ENCODE measurements around the gene LRBA. TPM values are rescaled to one million over a fixed set of nuclear protein-coding genes. Genes with fewer than 3 reads are reported as not detected.

LRBA gene
- total and polyA plus RNA-seq, 4 donors: 8.2 to 69.8 (median 32.8) TPM

- no peak for TF ChIP-seq HNF4A (conservative IDR thresholded peaks at IDR 0.05)
- TF ChIP-seq, protein P1, sequence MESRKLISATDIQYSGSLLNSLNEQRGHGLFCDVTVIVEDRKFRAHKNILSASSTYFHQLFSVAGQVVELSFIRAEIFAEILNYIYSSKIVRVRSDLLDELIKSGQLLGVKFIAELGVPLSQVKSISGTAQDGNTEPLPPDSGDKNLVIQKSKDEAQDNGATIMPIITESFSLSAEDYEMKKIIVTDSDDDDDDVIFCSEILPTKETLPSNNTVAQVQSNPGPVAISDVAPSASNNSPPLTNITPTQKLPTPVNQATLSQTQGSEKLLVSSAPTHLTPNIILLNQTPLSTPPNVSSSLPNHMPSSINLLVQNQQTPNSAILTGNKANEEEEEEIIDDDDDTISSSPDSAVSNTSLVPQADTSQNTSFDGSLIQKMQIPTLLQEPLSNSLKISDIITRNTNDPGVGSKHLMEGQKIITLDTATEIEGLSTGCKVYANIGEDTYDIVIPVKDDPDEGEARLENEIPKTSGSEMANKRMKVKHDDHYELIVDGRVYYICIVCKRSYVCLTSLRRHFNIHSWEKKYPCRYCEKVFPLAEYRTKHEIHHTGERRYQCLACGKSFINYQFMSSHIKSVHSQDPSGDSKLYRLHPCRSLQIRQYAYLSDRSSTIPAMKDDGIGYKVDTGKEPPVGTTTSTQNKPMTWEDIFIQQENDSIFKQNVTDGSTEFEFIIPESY (IDR thresholded peaks at IDR 0.05): no peak
- TF ChIP-seq FOXA2 (IDR thresholded peaks at IDR 0.05): no peak
- TF ChIP-seq, protein P2, sequence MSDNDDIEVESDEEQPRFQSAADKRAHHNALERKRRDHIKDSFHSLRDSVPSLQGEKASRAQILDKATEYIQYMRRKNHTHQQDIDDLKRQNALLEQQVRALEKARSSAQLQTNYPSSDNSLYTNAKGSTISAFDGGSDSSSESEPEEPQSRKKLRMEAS (IDR thresholded peaks at IDR 0.05): no peak
- no peak for TF ChIP-seq CTCF (IDR thresholded peaks at IDR 0.05; ENCODE audit: low read depth, low read length, missing input control)
- TF ChIP-seq REST (IDR thresholded peaks at IDR 0.05): no peak
- no peak for TF ChIP-seq GABPA (IDR thresholded peaks at IDR 0.05 in 1 of 2, conservative IDR thresholded peaks at IDR 0.05 in 1 of 2)
- Histone ChIP-seq H3K9me3 (ENCODE audit: control insufficient read depth in 4 of 4, low read length in 3 of 4) (no peaks in the 10 kb centered on the region), H3K27ac (ENCODE audit: low read depth in 1 of 2, low read length in 2 of 2) (no peak overlapping the region), H3K36me3 (ENCODE audit: control insufficient read depth in 4 of 4, insufficient read depth in 3 of 4, low read depth in 1 of 4, low read length in 3 of 4) (peaks cover 0 to 3% (median 0%) of the 10 kb centered on the region in 4 donors), H3K4me3 (ENCODE audit: low read depth in 1 of 3, low read length in 3 of 3) (no peak overlapping the region), H3K9ac (ENCODE audit: low read depth in 1 of 2, low read length in 2 of 2) (no peak overlapping the region), H3K27me3 (ENCODE audit: control insufficient read depth in 4 of 4, insufficient read depth in 4 of 4, low read length in 3 of 4) (no peaks in the 10 kb centered on the region), H3K4me1 (ENCODE audit: control insufficient read depth in 4 of 4, insufficient read depth in 4 of 4, low read length in 3 of 4) (no peaks in the 10 kb centered on the region)
- 96% methylated on average over 4 of the region's 4 CpGs for WGBS
- DNase-seq (ENCODE audit: low spot score): no peak
Observed at GRCh38 chr4:150418757-150419410, 596.2 kb downstream of the LRBA start.

GRCh38 chr4:150415213-150415612 is 599.9 kb downstream of the LRBA start:
- Histone ChIP-seq H3K9me3 (ENCODE audit: control insufficient read depth in 4 of 4, low read length in 3 of 4) (no peaks in the 10 kb centered on the region), H3K4me1 (ENCODE audit: control insufficient read depth in 4 of 4, insufficient read depth in 4 of 4, low read length in 3 of 4) (no peaks in the 10 kb centered on the region), H3K27ac (ENCODE audit: low read depth in 1 of 2, low read length in 2 of 2) (no peak overlapping the region), H3K36me3 (ENCODE audit: control insufficient read depth in 4 of 4, insufficient read depth in 3 of 4, low read depth in 1 of 4, low read length in 3 of 4) (no peaks in the 10 kb centered on the region), H3K4me3 (ENCODE audit: low read depth in 1 of 3, low read length in 3 of 3) (no peak overlapping the region), H3K9ac (ENCODE audit: low read depth in 1 of 2, low read length in 2 of 2) (no peak overlapping the region), H3K27me3 (ENCODE audit: control insufficient read depth in 4 of 4, insufficient read depth in 4 of 4, low read length in 3 of 4) (no peaks in the 10 kb centered on the region)
- TF ChIP-seq REST (IDR thresholded peaks at IDR 0.05) (no peak), GABPA (IDR thresholded peaks at IDR 0.05 in 1 of 2, conservative IDR thresholded peaks at IDR 0.05 in 1 of 2) (no peak), FOXA1 (IDR thresholded peaks at IDR 0.05) (no peak), RXRA (IDR thresholded peaks at IDR 0.05) (no peak), ATF3 (IDR thresholded peaks at IDR 0.05) (no peak), JUND (IDR thresholded peaks at IDR 0.05) (no peak)
- TF ChIP-seq, protein P2 (IDR thresholded peaks at IDR 0.05): no peak
- no peak for DNase-seq (ENCODE audit: low spot score)
- WGBS: 91% methylated on average over 1 of the region's 1 CpG

Data from liver (tissue), 9 donors.